ENCODE results near the gene PUM1.
"Not testable (repeated sequence)": the region's sequence is repeated elsewhere in the genome, so short reads cannot be mapped to it uniquely, and the experiment has no call there.

Gene PUM1

DNA sequence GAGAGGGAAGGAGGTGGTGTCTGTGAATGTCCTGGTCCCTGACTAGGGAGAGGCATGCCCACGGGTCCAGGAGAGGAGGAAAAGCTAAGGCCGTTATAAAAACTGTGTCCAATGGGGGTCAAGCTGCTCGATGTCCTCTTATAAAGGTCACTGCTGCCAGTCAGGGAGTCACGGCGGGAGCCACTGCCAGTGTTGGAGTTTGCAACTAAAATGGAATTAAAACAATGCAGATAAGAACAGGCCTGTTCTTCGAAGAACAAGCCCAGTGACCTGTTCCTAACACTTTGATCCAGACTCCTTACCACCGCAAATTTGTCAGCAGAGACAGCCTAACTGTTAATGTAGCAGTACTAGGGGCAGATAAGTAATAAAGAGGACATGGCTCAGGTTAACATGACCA is 100.8 kb downstream of the PUM1 start:
- no peak for DNase-seq (ENCODE audit: low read depth)

DNA sequence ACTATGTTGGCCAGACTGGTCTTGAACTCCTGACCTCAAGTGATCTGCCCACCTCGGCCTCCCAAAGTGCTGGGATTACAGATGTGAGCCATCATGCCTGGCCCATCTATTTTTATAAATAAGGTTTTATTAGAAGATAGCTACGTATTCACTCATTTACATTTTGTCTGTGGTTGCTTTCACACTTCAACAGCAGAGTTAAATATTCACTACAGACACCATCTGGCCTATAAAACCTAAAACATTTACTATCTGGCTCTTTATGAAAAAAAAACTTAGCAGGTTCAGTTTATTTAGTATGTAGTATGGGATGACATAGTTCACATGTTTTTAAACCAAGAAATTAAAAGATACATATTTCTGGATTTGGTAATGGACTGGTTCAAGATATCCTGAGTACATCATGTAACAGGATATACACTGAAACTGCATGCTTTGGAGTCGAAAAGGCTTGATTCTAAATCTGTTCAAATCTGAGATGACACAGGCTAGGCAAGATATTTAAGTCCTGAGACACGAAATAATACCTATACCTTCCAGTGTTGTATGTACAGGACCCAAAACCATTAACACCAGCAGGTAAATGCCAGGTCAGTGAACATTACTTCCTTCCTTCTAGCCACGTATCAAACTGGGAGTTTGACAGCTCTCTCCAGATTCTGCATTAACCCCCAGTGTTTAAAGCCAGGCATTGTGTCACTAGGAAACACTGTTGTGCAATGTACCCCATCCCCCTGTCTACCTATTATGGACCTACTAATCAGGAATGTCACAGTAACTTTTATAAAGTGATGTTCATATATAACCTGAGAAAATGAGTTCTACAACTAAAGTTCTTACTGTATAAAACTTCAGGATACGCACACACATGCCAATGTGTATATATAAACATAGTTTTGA is 102.7 kb downstream of the PUM1 start:
- DNase-seq (ENCODE audit: low read depth): no peak

DNA sequence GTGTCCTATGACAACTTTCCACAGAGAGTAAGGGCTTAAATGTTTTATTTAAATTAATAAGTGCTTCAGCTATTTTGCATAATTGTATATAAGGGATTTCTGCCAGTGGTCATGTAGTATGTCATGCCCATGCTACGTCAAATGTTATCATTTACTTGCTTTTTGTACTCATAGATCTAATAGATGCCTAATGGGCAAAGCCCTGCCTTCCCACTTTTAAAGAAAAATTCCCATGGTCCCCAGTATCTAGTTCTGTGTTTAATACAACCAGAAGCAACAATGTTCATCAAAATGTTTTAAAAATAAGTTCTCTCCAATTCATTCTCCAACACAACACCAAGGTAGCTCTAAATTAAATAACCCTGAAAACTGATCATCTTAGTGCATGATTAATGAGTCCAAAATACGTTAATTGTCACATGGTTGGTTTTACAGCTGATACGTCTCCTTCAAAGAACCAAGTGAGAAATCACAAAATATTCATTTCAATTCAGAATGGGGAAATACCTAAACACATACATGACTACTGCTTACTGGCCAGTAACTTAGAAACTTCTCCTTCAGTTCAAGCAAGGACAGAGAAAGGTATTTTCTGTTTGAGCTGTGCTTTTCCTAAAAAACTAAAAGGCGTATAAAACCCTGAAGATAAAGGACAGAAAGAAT is 107.8 kb downstream of the PUM1 start:
- no peak for DNase-seq (ENCODE audit: low read depth)

DNA sequence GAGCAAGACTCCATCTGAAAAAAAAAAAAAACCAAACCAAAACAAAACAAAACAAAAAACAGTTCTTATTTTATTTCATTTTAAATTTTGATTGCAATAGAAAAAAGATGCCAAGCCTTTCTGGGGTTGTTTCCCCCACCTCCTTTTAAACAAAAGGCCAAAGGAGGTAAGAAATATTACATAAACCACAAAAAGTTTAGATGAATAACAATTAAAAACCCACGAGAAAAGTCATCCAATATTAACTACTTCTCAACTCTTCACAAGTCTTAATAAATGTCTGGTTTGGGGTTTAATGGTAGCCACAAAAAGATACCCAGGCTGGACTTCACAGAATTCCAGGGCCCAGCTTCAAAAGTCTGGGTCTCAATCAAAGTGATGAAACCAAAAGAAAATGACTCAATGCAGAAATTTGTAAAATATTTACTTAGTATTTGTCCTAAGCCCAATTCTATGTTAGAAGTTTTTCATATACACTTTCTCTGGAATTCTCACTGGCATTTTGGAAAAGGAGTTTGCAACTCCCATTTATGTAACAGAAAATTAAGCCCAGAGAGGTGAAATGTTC is 110.0 kb downstream of the PUM1 start:
- peak; percentile 24 for DNase-seq (ENCODE audit: low read depth)

- DNase-seq (ENCODE audit: low read depth): no peak
Observed at GRCh38 chr1:30953685-30954084, 111.8 kb downstream of the PUM1 start.

- no peak for DNase-seq (ENCODE audit: low read depth)
Observed at GRCh38 chr1:30952098-30952497, 113.4 kb downstream of the PUM1 start.

GRCh38 chr1:30950700-30951099 is 114.8 kb downstream of the PUM1 start:
- DNase-seq (ENCODE audit: low read depth): no peak

- no peak for DNase-seq (ENCODE audit: low read depth)
Observed at GRCh38 chr1:30950053-30950452, 115.5 kb downstream of the PUM1 start.

DNA sequence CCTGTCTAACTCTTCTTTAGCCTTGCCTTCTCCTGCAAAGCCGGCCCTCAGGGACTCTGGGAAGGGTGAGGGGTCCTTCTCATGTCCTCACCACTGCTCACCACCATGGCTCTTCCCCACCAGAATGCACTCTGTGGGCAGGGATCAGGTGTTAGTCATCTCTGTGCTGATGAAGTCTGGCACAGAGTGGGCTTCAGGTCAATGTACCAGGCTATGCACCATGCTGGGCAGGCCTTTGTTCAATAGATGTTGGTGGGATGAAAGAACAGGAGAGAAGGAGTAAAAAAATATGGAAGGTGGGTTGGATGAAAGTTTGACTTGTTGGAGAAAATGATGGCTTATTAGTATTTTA is 116.1 kb downstream of the PUM1 start:
- not testable (repeated sequence) for DNase-seq (ENCODE audit: low read depth)

- DNase-seq (ENCODE audit: low read depth): not testable (repeated sequence)
Observed at GRCh38 chr1:30948813-30949486, 116.6 kb downstream of the PUM1 start.

DNA sequence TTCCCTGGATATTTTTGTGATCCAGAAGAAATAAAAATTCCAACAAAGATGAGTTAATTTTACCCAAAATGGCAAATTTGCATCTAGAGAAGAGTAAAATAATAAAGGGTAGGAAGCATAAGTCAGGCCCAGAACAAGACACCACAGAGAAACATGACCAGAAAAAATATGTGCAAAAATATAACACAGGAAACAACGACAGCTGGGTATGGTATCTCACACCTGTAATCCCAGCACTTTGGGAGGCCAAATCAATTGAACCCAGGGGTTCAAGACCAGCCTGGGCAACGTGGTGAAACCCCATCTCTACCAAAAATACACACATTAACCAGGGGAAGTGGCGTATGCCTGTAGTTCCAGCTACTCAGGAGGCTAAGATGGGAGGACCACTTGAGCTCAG is 117.2 kb downstream of the PUM1 start:
- DNase-seq (ENCODE audit: low read depth): no peak

GRCh38 chr1:30947212-30947611 is 118.3 kb downstream of the PUM1 start:
- DNase-seq (ENCODE audit: low read depth): no peak

DNA sequence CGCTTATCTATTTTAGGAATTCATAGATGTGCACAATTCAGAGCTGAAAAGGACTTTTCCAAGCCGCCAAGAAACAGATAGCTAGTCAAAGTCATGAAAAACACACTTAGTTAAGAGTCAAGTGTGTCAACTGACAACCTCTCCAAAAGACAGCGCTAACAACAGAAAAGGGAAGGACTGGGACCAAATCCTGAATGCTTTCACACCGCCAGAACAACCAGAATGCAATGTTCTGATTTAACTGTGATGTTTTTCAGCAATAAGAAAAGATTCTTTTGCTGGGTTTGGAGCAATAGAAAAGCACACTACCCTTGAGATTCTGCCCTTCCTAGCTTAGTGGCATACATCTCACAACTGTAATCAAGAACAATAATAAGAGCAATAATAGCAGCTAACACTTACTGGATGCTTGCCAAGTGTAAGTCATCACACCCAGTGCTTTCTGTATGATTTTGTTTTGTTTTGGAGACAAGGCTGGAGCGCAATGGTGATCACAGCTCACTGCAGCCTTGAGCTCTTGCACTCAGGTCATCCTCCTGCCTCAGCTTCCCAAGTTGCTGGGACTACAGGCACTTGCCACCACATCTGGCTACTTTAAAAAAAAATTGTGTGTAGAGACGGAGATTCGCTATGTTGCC is 123.1 kb downstream of the PUM1 start:
- no peak for DNase-seq (ENCODE audit: low read depth)

- DNase-seq (ENCODE audit: low read depth): no peak
Observed at GRCh38 chr1:30940541-30940940, 125.0 kb downstream of the PUM1 start.

DNA sequence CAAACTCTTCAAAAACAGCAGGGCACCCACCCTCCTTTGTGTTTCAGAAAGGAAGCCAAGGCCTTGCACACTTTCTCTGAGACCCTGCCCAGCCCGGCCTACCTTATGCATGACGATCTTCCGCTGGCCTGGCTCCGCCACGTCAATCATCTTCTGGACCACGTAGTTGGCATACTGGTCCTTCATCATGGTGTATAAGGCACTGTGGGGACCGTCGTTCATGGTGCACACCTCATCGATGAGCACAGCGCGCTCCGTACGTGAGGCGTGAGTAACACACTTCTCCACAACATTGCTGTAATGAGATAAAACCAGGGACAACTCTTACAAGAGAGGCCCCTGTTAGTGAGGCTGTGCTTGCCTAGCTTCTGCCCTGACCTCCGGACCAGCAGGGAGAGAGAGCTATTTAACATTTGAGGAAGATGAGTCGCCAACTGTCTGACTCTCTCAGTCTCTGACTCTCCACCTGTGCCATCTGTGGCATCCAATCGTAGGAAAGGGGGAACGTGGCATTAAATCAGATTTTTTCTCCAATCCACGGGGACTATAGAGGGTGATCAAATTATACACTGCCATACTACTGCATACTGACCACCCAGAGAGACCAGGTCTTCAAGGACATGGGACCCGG is 128.9 kb downstream of the PUM1 start:
- DNase-seq (ENCODE audit: low read depth): no peak

GRCh38 chr1:30935758-30936157 is 129.8 kb downstream of the PUM1 start:
- DNase-seq (ENCODE audit: low read depth): not testable (repeated sequence)

GRCh38 chr1:30934613-30935012 is 130.9 kb downstream of the PUM1 start:
- no peak for DNase-seq (ENCODE audit: low read depth)

- peak; percentile 11 for DNase-seq (ENCODE audit: low read depth)
Observed at GRCh38 chr1:30933874-30934252, 131.7 kb downstream of the PUM1 start.

- no peak for DNase-seq (ENCODE audit: low read depth)
Observed at GRCh38 chr1:30930631-30931173, 134.8 kb downstream of the PUM1 start.

- DNase-seq (ENCODE audit: low read depth): peak; percentile 16
Observed at GRCh38 chr1:30929944-30930525, 135.5 kb downstream of the PUM1 start.
